Panc1 (cell line): Measurements from ENCODE around the gene LRRC36. TPM values are rescaled to one million over a fixed set of nuclear protein-coding genes. Genes with fewer than 3 reads are reported as not detected.

Experiments
- ATAC-seq: fragments of 200-7000 bp; cut with Tn5 transposase; 2 replicates; pipeline ENCODE4 v1.9.1; 2020; ENCODE audit warnings: mild to moderate bottlenecking, moderate library complexity
- BruUV-seq: library from RNA; stranded (reverse); fragments of 400-500 nt; replicated peaks from 2 replicates; lab custom pipeline; 2021; lab: Mats Ljungman, UMichigan
- CTCF ChIA-PET: fragments of 300-600 bp; sonication (Branson Sonifier 250); formaldehyde crosslinking; loops from one replicate; lab custom pipeline; 2022; ENCODE audit warnings: antibody characterized with exemption; lab: Charles Lee
- POLR2A ChIA-PET: fragments of 300-600 bp; sonication (Branson Sonifier 250); formaldehyde crosslinking; loops from one replicate; lab custom pipeline; 2022; ENCODE audit warnings: antibody characterized with exemption; lab: Charles Lee
- DNase-seq: peaks from one replicate; pipeline ENCODE4 v3.0.0-alpha.2; 2010; ENCODE audit warnings: low read depth, low spot score
- H3K27ac ChIP-seq: 2 replicates; pipeline ENCODE4 v1.5.1; 2011; ENCODE audit warnings: mild to moderate bottlenecking, low read length, inconsistent platforms
- H3K27me3 ChIP-seq: fragments of 200-500 bp; sonication (Bioruptor generic); 2 replicates; pipeline ENCODE4 v1.6.0; 2014; ENCODE audit warnings: low read length, inconsistent platforms; ENCODE audit not compliant: control insufficient read depth, insufficient read depth
- H3K36me3 ChIP-seq: fragments of 200-500 bp; sonication (Bioruptor generic); 2 replicates; pipeline ENCODE4 v1.5.1; 2014; ENCODE audit warnings: inconsistent platforms, mild to moderate bottlenecking, low read length, moderate library complexity; ENCODE audit not compliant: control insufficient read depth, insufficient read depth
- H3K4me1 ChIP-seq: 2 replicates; pipeline ENCODE4 v1.5.1; 2011; ENCODE audit warnings: inconsistent platforms, mild to moderate bottlenecking, low read length, moderate library complexity; ENCODE audit not compliant: control insufficient read depth, insufficient read depth
- H3K4me3 ChIP-seq, 2 experiments: 2 replicates each; pipeline ENCODE4 v1.5.1; 2011 to 2012; ENCODE audit warnings: low read depth in 2 of 2, low read length in 2 of 2, mild to moderate bottlenecking in 2 of 2, inconsistent platforms in 1 of 2, moderate library complexity in 1 of 2
- H3K9me3 ChIP-seq: fragments of 200-500 bp; sonication (Bioruptor generic); 2 replicates; pipeline ENCODE4 v1.5.1; 2014; ENCODE audit warnings: low read depth, mild to moderate bottlenecking, inconsistent platforms, low read length, moderate library complexity; ENCODE audit not compliant: control insufficient read depth, insufficient read depth
- CTCF ChIP-seq: fragments of 450-650 bp; IDR thresholded peaks from 2 replicates; pipeline ENCODE4 v1.5.1; 2017; ENCODE audit warnings: mild to moderate bottlenecking
- POLR2AphosphoS5 ChIP-seq: IDR thresholded peaks from 2 replicates; pipeline ENCODE4 v1.6.1; 2012; ENCODE audit warnings: mild to moderate bottlenecking, low read depth, low read length, moderate library complexity
- REST ChIP-seq, 2 experiments: IDR thresholded peaks; 2 replicates each; pipeline ENCODE4 v1.6.1; 2011 to 2012; ENCODE audit warnings: low read depth in 2 of 2, control low read depth in 1 of 2, low read length in 1 of 2, mild to moderate bottlenecking in 1 of 2, moderate library complexity in 1 of 2; ENCODE audit not compliant: insufficient read depth in 1 of 2
- SIN3A ChIP-seq: IDR thresholded peaks from 2 replicates; pipeline ENCODE4 v1.6.1; 2012; ENCODE audit warnings: low read depth, mild to moderate bottlenecking, low read length, moderate library complexity, borderline replicate concordance; ENCODE audit not compliant: insufficient read depth
- TCF7L2 ChIP-seq: IDR thresholded peaks from 2 replicates; pipeline ENCODE4 v1.6.1; 2011; ENCODE audit warnings: mild to moderate bottlenecking, low read depth, low read length, inconsistent platforms
- in situ Hi-C: cut with HindIII; loops from 2 replicates; pipeline ENCODE4 v1.10.0; 2016; ENCODE audit warnings: low sequenced_read_pairs, low pct_unique_long_range_greater_than_20kb
- intact Hi-C: fragments of 100-400 bp; cut with micrococcal nuclease; formaldehyde crosslinking; loops from one replicate; pipeline ENCODE4 v1.10.0; 2022; ENCODE audit not compliant: unreplicated experiment
- total RNA-seq: library from RNA; stranded (reverse); gene quantifications from one replicate; pipeline ENCODE4 v1.2.1, GENCODE V29; 2021; ENCODE audit not compliant: unreplicated experiment

The LRRC36 gene
- total RNA-seq, 1 experiment from 2014 or later = 0.54 TPM

GRCh38 chr16:67415872-67416793 lies 89.5 kb downstream of the LRRC36 start, which contains the start of gene ZDHHC1:
ZDHHC1 (minus strand) TSS chr16:67416477; CDS start chr16:67407775, 8,702 bp downstream.
- H3K36me3 ChIP-seq = no peaks in the 10 kb centered on the region
- BruUV-seq = no TSS peak
- in situ Hi-C loops = no loop called here
- ATAC-seq = peak; percentile 95
- intact Hi-C loops = no loop called here
- no peak for DNase-seq
- peak within 1 kb of the TSS; percentile 69 for H3K27ac ChIP-seq
- peak; percentile 82 for TF ChIP-seq CTCF
- TF ChIP-seq TCF7L2 = no peak
- peak; percentile 78; the same call in 1 of the 2 replicates for TF ChIP-seq SIN3A
- no peak for TF ChIP-seq REST (IDR thresholded peaks at IDR 0.05; ENCODE audit: insufficient read depth in 1 of 2, low read depth in 2 of 2, low read length in 1 of 2)
- H3K27me3 ChIP-seq = no peaks in the 10 kb centered on the region
- CTCF ChIA-PET = no interaction called here
- H3K4me3 ChIP-seq = peak within 1 kb of the TSS; percentile 51 to 74
- POLR2A ChIA-PET = no interaction called here
- no peaks in the 10 kb centered on the region for H3K9me3 ChIP-seq
- no peaks in the 10 kb centered on the region for H3K4me1 ChIP-seq

GRCh38 chr16:67417333-67418061 lies 90.9 kb downstream of the LRRC36 start:
- no peak overlapping the region for H3K27ac ChIP-seq
- intact Hi-C loops = no loop called here
- H3K9me3 ChIP-seq = no peaks in the 10 kb centered on the region
- CTCF ChIA-PET = no interaction called here
- H3K27me3 ChIP-seq = no peaks in the 10 kb centered on the region
- TF ChIP-seq REST (IDR thresholded peaks at IDR 0.05; ENCODE audit: insufficient read depth in 1 of 2, low read depth in 2 of 2, low read length in 1 of 2) (no peak), POLR2AphosphoS5 (no peak), SIN3A (no peak), CTCF (no peak), TCF7L2 (no peak)
- no peak for DNase-seq
- H3K4me1 ChIP-seq = no peaks in the 10 kb centered on the region
- H3K36me3 ChIP-seq = no peaks in the 10 kb centered on the region
- in situ Hi-C loops = no loop called here
- POLR2A ChIA-PET = no interaction called here
- H3K4me3 ChIP-seq = no peak overlapping the region
- ATAC-seq = no peak
- BruUV-seq = no TSS peak
